Neural cell (in vitro differentiated cells): ENCODE results near the gene TFDP2. TPM values are rescaled to one million over a fixed set of nuclear protein-coding genes. Genes with fewer than 3 reads are reported as not detected.

ENCODE experiments used
- H2AFZ ChIP-seq: fragments of 200-600, 300-800 bp; sonication (generic), shearing (Covaris generic); 2 replicates; pipeline ENCODE4 v1.6.0; 2014; ENCODE audit warnings: low read depth, mild to moderate bottlenecking, antibody characterized with exemption, low read length, moderate library complexity
- H3F3A ChIP-seq: fragments of 200-600 bp; shearing (Covaris generic); 2 replicates; pipeline ENCODE4 v1.6.1; 2016; ENCODE audit warnings: mild to moderate bottlenecking, moderate library complexity, mixed read lengths, antibody characterized with exemption, low read length; ENCODE audit not compliant: insufficient read depth, poor library complexity, severe bottlenecking
- H3K27ac ChIP-seq: fragments of 200-600, 300-800 bp; sonication (generic), shearing (Covaris generic); 2 replicates; pipeline ENCODE4 v1.5.1; 2014; ENCODE audit warnings: mild to moderate bottlenecking, low read length, moderate library complexity
- H3K27me3 ChIP-seq: fragments of 300-800, 200-600 bp; sonication (generic), shearing (Covaris generic); 2 replicates; pipeline ENCODE4 v1.6.0; 2014; ENCODE audit warnings: mild to moderate bottlenecking, low read depth, low read length, moderate library complexity; ENCODE audit not compliant: insufficient read depth
- H3K36me3 ChIP-seq: fragments of 300-800, 200-600 bp; sonication (generic), shearing (Covaris generic); 2 replicates; pipeline ENCODE4 v1.5.1; 2014; ENCODE audit warnings: mild to moderate bottlenecking, antibody characterized with exemption, low read length, moderate library complexity; ENCODE audit not compliant: insufficient read depth
- H3K4me2 ChIP-seq: fragments of 300-800, 200-600 bp; sonication (generic), shearing (Covaris generic); 2 replicates; pipeline ENCODE4 v1.6.0; 2014; ENCODE audit warnings: mild to moderate bottlenecking, low read length
- H3K4me3 ChIP-seq: fragments of 300-800, 200-600 bp; sonication (generic), shearing (Covaris generic); 2 replicates; pipeline ENCODE4 v1.5.1; 2014; ENCODE audit warnings: mild to moderate bottlenecking, low read length, moderate library complexity
- H3K79me2 ChIP-seq: fragments of 200-600 bp; shearing (Covaris generic); replicated peaks from 2 replicates; pipeline ENCODE4 v1.6.0; 2014; ENCODE audit warnings: mild to moderate bottlenecking, low read length, moderate library complexity; ENCODE audit not compliant: insufficient read depth
- H3K9ac ChIP-seq: fragments of 300-800, 200-600 bp; sonication (generic), shearing (Covaris generic); 2 replicates; pipeline ENCODE4 v1.6.1; 2016; ENCODE audit warnings: mild to moderate bottlenecking, low read length, mixed read lengths
- H3K9me2 ChIP-seq: fragments of 200-600 bp; shearing (Covaris generic); 2 replicates; pipeline ENCODE4 v1.6.1; 2016; ENCODE audit warnings: mild to moderate bottlenecking, low read length, mixed read lengths; ENCODE audit not compliant: insufficient read depth
- H3K9me3 ChIP-seq: fragments of 200-600, 300-800 bp; sonication (generic), shearing (Covaris generic); 2 replicates; pipeline ENCODE4 v1.6.1; 2016; ENCODE audit warnings: mild to moderate bottlenecking, mixed run types, low read length, moderate library complexity, mixed read lengths
- H4K20me1 ChIP-seq: fragments of 200-600 bp; shearing (Covaris generic); 2 replicates; pipeline ENCODE4 v1.6.1; 2016; ENCODE audit warnings: mild to moderate bottlenecking, mixed run types; ENCODE audit not compliant: insufficient read depth
- EP300 ChIP-seq: fragments of 450-650 bp; conservative IDR thresholded peaks from 2 replicates; pipeline ENCODE4 v1.6.1; 2014; ENCODE audit warnings: antibody characterized with exemption, mild to moderate bottlenecking, moderate library complexity; ENCODE audit not compliant: poor library complexity, severe bottlenecking
- EZH2 ChIP-seq: fragments of 200-600, 300-800 bp; shearing (Covaris generic), sonication (generic); IDR thresholded peaks from 2 replicates; pipeline ENCODE4 v1.6.1; 2014; ENCODE audit warnings: antibody characterized with exemption, low read length, borderline replicate concordance, mild to moderate bottlenecking; ENCODE audit not compliant: insufficient read depth, poor library complexity, severe bottlenecking
- MXI1 ChIP-seq: fragments of 450-650 bp; conservative IDR thresholded peaks from 2 replicates; pipeline ENCODE4 v1.6.1; 2014; ENCODE audit warnings: antibody characterized with exemption, mild to moderate bottlenecking; ENCODE audit not compliant: poor library complexity, severe bottlenecking
- POLR2AphosphoS5 ChIP-seq: IDR thresholded peaks from 2 replicates; pipeline ENCODE4 v1.6.1; 2012
- RAD21 ChIP-seq: fragments of 450-650 bp; conservative IDR thresholded peaks from 2 replicates; pipeline ENCODE4 v1.6.1; 2014; ENCODE audit warnings: antibody characterized with exemption, mild to moderate bottlenecking, moderate library complexity
- SMC3 ChIP-seq: fragments of 450-650 bp; conservative IDR thresholded peaks from 2 replicates; pipeline ENCODE4 v1.6.1; 2014; ENCODE audit warnings: antibody characterized with exemption, mild to moderate bottlenecking, moderate library complexity; ENCODE audit not compliant: poor library complexity
- TAF1 ChIP-seq: IDR thresholded peaks from 2 replicates; pipeline ENCODE4 v1.6.1; 2012; ENCODE audit warnings: low read depth
- polyA plus RNA-seq: library from polyadenylated mRNA; depleted of rRNA; stranded (reverse); fragments of >200 nt; gene quantifications from 2 replicates; pipeline ENCODE4 v1.2.3, GENCODE V29; 2014
- small RNA-seq, 3 experiments: library from RNA; depleted of rRNA; stranded (forward); fragments of <200 nt; gene quantifications; one replicate each; pipeline ENCODE3, GENCODE V24; 2012
- TF ChIP-seq, protein P1 (sequence below): IDR thresholded peaks from 2 replicates; pipeline ENCODE4 v1.6.1; 2012; ENCODE audit warnings: borderline replicate concordance
- TF ChIP-seq, protein P2 (sequence below): fragments of 450-650 bp; IDR thresholded peaks from 2 replicates; pipeline ENCODE4 v1.5.1; 2014; ENCODE audit warnings: antibody characterized with exemption, mild to moderate bottlenecking, moderate library complexity; ENCODE audit not compliant: poor library complexity, severe bottlenecking

The TFDP2 gene
- polyA plus RNA-seq, 1 donor from 2014 or later: 17.0 TPM

DNA sequence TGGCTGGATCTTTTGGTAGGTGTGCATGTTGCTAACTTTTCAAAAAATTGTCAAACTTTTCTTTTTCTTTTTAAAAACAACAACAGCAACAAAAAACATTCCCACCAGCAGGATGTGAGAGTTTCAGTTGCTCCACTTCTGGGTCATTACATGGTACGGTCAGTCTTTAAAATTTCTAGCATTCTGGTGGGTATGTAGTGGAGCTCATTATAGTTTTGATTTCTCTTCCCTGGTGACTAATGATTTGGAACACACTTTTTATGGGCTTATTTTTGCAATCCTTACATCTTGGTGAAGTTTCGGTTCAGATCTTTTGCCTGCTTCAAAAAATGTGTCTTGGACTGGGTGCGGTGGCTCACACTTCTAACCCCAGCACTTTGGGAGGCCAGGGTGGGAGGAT lies 253.6 kb downstream of the TFDP2 start:
- no peak overlapping the region for H2AFZ ChIP-seq
- H3K9me3 ChIP-seq: no peaks in the 10 kb centered on the region
- no peak overlapping the region for H3K27ac ChIP-seq
- H3K27me3 ChIP-seq: no peaks in the 10 kb centered on the region
- TF ChIP-seq RAD21 (no peak), SMC3 (no peak), EP300 (no peak), POLR2AphosphoS5 (no peak), TAF1 (no peak), MXI1 (no peak), EZH2 (no peak)
- TF ChIP-seq, protein P1, sequence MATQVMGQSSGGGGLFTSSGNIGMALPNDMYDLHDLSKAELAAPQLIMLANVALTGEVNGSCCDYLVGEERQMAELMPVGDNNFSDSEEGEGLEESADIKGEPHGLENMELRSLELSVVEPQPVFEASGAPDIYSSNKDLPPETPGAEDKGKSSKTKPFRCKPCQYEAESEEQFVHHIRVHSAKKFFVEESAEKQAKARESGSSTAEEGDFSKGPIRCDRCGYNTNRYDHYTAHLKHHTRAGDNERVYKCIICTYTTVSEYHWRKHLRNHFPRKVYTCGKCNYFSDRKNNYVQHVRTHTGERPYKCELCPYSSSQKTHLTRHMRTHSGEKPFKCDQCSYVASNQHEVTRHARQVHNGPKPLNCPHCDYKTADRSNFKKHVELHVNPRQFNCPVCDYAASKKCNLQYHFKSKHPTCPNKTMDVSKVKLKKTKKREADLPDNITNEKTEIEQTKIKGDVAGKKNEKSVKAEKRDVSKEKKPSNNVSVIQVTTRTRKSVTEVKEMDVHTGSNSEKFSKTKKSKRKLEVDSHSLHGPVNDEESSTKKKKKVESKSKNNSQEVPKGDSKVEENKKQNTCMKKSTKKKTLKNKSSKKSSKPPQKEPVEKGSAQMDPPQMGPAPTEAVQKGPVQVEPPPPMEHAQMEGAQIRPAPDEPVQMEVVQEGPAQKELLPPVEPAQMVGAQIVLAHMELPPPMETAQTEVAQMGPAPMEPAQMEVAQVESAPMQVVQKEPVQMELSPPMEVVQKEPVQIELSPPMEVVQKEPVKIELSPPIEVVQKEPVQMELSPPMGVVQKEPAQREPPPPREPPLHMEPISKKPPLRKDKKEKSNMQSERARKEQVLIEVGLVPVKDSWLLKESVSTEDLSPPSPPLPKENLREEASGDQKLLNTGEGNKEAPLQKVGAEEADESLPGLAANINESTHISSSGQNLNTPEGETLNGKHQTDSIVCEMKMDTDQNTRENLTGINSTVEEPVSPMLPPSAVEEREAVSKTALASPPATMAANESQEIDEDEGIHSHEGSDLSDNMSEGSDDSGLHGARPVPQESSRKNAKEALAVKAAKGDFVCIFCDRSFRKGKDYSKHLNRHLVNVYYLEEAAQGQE: no peak
- TF ChIP-seq, protein P2, sequence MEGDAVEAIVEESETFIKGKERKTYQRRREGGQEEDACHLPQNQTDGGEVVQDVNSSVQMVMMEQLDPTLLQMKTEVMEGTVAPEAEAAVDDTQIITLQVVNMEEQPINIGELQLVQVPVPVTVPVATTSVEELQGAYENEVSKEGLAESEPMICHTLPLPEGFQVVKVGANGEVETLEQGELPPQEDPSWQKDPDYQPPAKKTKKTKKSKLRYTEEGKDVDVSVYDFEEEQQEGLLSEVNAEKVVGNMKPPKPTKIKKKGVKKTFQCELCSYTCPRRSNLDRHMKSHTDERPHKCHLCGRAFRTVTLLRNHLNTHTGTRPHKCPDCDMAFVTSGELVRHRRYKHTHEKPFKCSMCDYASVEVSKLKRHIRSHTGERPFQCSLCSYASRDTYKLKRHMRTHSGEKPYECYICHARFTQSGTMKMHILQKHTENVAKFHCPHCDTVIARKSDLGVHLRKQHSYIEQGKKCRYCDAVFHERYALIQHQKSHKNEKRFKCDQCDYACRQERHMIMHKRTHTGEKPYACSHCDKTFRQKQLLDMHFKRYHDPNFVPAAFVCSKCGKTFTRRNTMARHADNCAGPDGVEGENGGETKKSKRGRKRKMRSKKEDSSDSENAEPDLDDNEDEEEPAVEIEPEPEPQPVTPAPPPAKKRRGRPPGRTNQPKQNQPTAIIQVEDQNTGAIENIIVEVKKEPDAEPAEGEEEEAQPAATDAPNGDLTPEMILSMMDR: no peak
- peaks cover 35% of the 10 kb centered on the region for H3K79me2 ChIP-seq
- no peaks in the 10 kb centered on the region for H3K9me2 ChIP-seq
- H4K20me1 ChIP-seq: no peaks in the 10 kb centered on the region
- no peak overlapping the region for H3K9ac ChIP-seq
- no peak overlapping the region for H3K4me2 ChIP-seq
- H3F3A ChIP-seq: no peaks in the 10 kb centered on the region
- H3K36me3 ChIP-seq: no peaks in the 10 kb centered on the region
- H3K4me3 ChIP-seq: no peak overlapping the region

DNA sequence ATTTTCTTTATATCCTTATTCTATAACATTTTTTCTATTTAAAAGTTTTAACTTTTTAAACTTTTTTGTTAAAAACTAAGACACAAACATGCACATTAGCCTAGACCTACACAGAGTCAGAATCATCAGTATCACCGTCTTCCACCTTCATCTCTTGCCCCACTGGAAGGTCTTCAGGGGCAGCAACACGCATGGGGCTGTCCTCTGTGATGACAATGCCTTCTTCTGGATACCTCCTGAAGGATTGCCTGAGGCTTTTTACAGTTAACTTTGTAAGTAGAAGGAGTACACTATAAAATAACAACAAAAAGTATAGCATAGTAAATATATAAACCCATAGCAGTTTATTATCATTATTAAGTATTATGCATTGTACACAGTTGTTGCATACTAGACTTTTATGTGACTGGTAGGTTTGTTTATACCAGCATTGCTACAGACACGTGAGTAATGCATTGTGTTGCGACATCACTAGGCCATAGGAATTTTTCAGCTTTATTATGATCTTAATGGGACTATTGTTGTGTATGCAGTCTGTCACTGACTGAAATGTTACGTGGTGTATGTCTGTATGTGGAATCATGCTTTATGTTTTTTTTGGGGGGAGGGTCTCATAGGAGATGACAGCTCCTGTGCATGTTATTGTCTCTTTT lies 254.7 kb downstream of the TFDP2 start:
- H3K79me2 ChIP-seq: peaks cover 42% of the 10 kb centered on the region
- H3K4me2 ChIP-seq: no peak overlapping the region
- H3K27me3 ChIP-seq: no peaks in the 10 kb centered on the region
- no peaks in the 10 kb centered on the region for H3K9me2 ChIP-seq
- no peaks in the 10 kb centered on the region for H3F3A ChIP-seq
- H3K36me3 ChIP-seq: no peaks in the 10 kb centered on the region
- no peak overlapping the region for H2AFZ ChIP-seq
- no peak overlapping the region for H3K27ac ChIP-seq
- H3K9ac ChIP-seq: no peak overlapping the region
- no peak overlapping the region for H3K4me3 ChIP-seq
- H4K20me1 ChIP-seq: no peaks in the 10 kb centered on the region
- H3K9me3 ChIP-seq: no peaks in the 10 kb centered on the region
- TF ChIP-seq SMC3: no peak
- TF ChIP-seq, protein P2: no peak
- TF ChIP-seq EP300: no peak
- TF ChIP-seq POLR2AphosphoS5: no peak
- no peak for TF ChIP-seq MXI1

Small RNA genes lying within 50 kb of the gene (small RNA-seq; reads per million reads assigned to genes)
- 0 to 0.08 (median 0) reads per million in 3 experiments for gene RNU6-425P
- 0 to 1.5 (median 0) reads per million in 3 experiments for gene RNU6-509P

Other genes starting within 250 kb of the TFDP2 start
- gene GK5, start 76.0 kb upstream of the TFDP2 start, polyA plus RNA-seq: 38.7 and 48.1 TPM in 2 replicates